GM19455 (cell line): Measurements from ENCODE around the gene ZBTB20.

Source experiments
- ATAC-seq: cut with Tn5 transposase; IDR thresholded peaks from one replicate; pipeline ENCODE4 v1.9.1; 2021; ENCODE audit not compliant: unreplicated experiment

Gene ZBTB20

DNA sequence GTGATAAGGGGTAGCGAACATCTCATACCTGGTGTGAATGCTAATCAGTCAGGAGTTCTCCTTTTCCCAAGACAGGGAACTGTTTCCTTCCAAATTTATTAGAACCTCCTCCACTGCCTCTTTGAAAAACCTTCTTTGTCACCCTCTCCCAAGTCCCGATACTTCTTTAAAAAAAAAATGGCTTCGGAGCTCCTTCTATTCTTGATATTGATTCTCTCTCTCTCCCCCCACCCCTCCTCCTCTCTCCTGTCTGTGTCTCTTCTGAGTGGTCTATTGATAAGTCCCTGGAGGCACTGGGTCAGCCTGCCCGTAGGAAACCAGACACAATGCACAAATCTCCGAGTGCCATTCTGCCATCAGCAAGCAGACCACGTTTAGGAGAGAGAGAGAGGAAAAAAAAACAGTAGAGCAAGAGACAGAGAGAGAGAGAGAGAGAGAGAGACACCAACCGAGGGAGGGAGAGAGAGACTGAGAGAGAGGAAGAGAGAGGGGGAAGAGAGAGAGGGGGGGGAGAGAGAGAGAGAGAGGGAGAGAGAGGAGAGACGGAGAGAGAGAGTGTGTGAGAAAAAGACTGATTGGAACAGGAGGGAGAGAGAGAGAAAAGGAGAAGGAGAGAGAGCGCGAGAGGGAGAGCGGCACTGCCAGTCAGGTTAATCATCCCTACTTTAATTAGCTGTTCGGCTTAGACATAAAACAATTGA, 692.4 kb downstream of the ZBTB20 start:
- ATAC-seq: no peak

DNA sequence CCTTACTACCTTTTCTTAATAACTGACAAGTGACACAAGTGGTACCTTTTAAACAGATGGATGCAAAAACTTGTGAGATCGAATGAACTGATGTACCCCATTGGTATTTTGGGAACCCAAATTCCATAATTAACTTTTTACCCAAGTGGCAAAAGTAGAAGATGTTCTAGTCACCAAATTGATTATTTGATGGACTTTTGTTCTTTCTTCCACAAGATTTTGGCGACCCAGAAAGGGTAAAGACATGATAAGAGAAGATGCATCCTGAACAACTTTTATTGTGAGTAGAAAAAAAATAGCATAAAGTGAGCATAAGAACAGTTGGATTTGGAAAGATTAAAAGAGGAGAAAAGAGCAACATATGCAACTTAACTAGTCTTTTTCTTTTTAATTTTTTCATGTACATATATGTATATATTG, 693.7 kb downstream of the ZBTB20 start:
- ATAC-seq: no peak

GRCh38 chr3:114452937-114453336, 694.2 kb downstream of the ZBTB20 start:
- no peak for ATAC-seq

GRCh38 chr3:114452256-114452655, 694.8 kb downstream of the ZBTB20 start:
- no peak for ATAC-seq

GRCh38 chr3:114451561-114452018, 695.5 kb downstream of the ZBTB20 start:
- ATAC-seq: no peak

DNA sequence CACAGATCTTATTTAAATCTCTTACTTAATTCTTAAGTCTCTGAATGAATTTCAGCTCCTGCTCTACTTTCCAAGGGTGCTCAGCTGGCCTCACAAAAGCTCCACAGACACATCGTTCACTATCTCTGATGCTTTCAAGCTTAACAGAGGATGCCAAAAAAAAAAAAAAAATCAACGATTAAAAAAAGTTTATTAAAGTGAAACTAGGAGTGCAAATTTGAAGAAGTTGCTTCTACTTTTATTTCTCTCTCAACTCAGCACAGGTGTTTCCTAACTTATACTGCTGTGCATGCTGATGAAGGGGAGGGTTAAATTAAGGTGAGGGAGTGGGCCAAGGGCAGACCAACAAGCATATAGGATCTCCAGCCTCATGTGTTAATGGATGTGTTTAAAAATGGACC, 696.0 kb downstream of the ZBTB20 start:
- peak; percentile 26 for ATAC-seq

DNA sequence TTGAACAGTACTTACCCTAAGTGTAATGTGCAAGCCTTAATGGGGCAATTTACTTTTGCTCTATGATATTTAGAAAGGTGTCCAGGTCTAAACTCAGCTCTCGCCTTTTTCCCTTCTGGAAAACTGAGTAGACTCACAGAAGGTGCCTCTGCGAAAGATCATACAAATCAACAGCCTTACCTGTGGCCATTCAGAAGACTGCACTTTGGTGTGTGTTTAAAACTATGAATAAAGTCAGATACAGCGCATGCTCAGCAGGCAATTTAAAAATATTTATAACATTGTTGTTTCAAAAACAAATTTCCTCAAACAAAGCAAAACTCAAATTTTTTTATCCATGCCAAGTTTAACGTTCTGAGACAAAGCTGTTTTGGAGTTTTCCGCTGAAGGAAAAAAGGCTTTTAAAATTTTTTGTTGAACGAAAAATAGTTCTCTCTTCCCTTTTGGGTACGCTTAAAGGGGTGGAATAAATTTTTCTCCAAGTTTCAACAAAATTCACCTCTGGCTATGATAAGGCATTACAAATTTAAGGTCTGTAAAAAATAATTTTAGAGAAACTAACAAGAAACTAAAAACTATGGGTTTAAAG, 697.0 kb downstream of the ZBTB20 start:
- peak; percentile 39 for ATAC-seq

DNA sequence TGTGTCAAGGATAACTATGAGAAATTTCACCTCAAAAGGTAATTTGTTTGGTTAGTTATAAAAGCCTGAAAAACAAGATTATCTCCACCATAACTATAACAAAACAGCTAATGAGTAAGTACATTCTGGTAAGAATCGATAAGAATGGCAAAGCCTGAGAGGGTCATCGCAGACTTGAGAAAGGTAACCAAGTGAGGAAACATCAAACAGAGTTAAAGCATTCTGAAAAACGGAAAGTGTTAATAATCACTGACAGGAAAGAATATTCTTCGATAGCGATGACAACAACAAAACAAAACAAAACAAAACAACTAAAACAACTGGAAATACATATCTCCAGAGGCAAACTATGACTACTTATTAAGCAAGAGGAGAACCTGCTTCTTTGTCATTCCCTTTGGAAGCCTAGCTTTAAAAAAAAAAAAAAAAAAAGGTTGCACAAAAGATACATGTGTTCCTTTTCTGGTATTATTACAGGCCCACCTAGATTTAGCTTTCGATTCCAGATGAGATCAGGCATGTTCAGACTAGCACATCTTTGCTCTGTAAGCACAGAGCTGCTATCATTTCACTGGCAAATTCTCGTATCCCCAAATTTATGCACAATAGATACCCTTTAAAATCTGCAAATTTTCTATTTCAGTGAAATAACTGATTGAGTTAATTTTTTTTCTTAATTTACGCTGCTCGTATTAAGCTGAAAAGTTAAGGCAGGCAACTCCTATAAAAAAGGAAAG, 697.6 kb downstream of the ZBTB20 start:
- ATAC-seq: peak; percentile 36

DNA sequence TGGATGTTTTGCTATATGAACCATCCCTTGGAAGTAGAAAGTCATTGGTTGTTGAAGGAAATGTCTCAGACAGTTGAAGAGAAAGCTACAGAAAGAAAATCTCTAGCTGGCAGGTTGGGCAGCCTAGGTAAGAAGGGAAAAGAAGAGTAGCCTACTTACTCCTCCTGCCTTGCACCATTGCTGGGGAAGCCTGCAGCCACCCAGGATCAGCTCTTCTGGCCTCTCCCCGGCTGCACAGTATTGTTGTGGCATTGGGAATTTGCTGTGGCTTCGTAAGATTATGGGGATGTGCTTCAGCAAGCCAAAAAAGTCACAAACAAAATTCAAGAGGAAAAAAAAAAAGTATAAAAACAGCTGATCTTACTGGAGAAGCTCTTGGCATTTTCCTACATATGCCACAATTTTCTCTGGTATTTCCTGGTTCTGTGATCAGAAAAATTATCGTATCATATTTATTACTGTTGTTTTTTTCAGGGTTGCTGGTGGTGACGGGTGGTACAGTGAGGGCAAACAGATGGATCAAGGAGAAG, 699.1 kb downstream of the ZBTB20 start:
- no peak for ATAC-seq

DNA sequence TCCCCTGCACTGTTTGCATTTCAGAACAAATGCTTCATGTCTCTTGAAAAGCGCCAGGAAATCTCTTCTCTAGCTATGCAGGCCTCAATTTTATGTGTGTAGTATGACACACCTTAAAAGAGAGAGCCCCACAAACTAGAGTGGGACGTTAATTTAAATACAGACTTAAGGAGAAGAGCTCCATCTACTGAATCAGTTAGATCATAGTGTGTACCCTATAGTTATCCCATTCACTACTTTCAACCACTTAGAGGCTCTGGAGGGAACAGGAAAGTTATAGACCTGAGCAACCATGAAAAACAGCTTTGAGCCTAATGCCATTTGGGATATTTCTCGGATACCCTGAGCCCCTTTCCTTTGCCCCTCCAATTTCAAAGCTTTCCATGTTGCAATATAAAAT, 699.5 kb downstream of the ZBTB20 start:
- ATAC-seq: peak; percentile 32

GRCh38 chr3:114446600-114446999, 700.5 kb downstream of the ZBTB20 start:
- no peak for ATAC-seq

DNA sequence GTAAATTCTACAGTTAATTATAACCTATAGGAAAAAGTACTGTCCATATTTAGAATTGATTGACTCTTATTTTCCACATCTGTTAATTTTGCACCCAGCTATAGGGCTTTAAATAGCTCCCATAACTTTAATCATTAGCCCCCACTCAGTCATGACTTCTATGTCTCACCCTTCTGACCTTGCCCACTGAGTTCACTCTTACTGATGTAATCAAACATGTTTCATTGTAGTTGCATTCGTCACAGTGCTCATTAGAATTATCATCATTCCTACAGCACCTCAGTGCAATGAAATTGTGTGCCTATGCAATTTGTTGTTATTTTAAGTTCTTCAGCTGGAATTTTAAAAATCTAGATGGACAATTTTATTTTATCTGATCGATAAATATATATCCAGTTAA, 701.9 kb downstream of the ZBTB20 start:
- no peak for ATAC-seq

DNA sequence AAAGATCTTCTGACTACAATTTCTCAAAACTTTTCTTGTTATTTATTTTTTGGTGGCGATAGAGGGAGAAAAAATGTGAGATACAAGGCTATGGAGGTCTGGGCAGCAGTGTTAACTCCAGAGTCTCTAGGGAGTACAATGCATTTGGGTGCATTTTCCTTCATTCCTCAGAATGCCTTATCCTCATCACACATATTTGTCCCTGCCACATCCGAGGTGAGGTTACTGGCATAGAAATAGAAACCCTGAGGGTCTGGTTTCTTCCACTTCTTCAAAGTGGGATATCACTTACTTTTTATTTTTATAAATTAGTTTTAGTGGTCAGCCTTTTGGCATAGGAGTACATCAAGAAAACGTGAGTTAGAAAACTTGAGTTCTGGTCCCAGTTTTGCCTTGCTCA, 702.9 kb downstream of the ZBTB20 start:
- ATAC-seq: no peak

- no peak for ATAC-seq
These were observed 704.8 kb downstream of the ZBTB20 start for GRCh38 chr3:114442246-114442645.

DNA sequence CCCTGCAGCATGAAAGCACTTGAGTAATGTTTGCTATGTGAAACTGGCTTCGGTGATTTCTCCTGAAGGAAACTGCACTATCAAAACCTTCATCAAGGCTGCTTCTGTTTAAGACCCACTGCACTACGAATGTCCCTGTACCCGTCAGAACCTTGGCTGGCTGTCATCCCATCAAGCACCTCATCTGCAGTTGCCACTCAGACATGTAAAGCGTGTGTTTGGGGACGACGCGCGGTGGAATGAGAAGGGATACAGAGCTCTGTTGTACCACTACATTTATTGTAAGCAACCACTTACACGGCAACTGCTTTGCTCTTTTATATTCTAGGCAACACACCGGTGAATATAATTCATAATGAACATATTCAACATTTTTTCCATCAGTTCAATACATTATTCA, 705.7 kb downstream of the ZBTB20 start:
- ATAC-seq: no peak

- ATAC-seq: no peak
These were observed 706.4 kb downstream of the ZBTB20 start for GRCh38 chr3:114440700-114441099.

- no peak for ATAC-seq
These were observed 707.8 kb downstream of the ZBTB20 start for GRCh38 chr3:114439284-114439683.

- no peak for ATAC-seq
These were observed 709.2 kb downstream of the ZBTB20 start for GRCh38 chr3:114437897-114438296.

- no peak for ATAC-seq
These were observed 710.9 kb downstream of the ZBTB20 start for GRCh38 chr3:114436182-114436581.

- ATAC-seq: no peak
These were observed 711.5 kb downstream of the ZBTB20 start for GRCh38 chr3:114435386-114436115.

GRCh38 chr3:114432310-114432709, 714.8 kb downstream of the ZBTB20 start:
- no peak for ATAC-seq
